Subcutaneous adipose tissue (tissue), 4 donors: ENCODE data around the gene CLDN1. TPM values are rescaled to one million over a fixed set of nuclear protein-coding genes. Genes with fewer than 3 reads are reported as not detected.

Experiments
- total RNA-seq, 4 donors: library from RNA; depleted of rRNA; stranded (reverse); fragments of >200 nt; gene quantifications; one replicate each; pipeline ENCODE4 v1.1.0, GENCODE V29; 2016
- TF ChIP-seq, protein P1 (sequence below): fragments of 450-650 bp; IDR thresholded peaks from one replicate; pipeline ENCODE4 v1.5.1; 2016; ENCODE audit warnings: low read depth, mild to moderate bottlenecking, control low read depth, antibody characterized with exemption, moderate library complexity

The CLDN1 gene
- total RNA-seq, 4 donors from 2014 or later: 0.34 to 6.2 (median 1.3) TPM; not detected in 1

DNA sequence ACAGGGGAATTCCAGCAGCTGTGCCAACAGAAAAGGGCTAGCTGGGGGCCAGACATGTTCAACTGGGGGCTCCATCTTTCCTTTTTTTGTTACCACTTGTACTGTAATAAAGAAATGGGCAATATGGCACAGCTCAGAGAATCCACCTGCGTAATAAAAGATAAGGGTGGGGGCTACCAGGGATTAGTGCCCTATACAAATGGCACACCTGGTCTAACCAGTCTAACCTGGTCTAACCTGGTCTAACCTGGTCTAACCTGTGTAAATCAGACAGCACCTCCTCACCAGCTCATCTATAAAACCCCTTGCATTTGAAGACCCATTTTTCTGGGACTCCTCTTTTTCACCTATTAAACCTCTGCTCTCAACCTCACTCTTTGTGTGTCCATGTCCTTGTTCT is 39.5 kb upstream of the CLDN1 start:
- TF ChIP-seq, protein P1, sequence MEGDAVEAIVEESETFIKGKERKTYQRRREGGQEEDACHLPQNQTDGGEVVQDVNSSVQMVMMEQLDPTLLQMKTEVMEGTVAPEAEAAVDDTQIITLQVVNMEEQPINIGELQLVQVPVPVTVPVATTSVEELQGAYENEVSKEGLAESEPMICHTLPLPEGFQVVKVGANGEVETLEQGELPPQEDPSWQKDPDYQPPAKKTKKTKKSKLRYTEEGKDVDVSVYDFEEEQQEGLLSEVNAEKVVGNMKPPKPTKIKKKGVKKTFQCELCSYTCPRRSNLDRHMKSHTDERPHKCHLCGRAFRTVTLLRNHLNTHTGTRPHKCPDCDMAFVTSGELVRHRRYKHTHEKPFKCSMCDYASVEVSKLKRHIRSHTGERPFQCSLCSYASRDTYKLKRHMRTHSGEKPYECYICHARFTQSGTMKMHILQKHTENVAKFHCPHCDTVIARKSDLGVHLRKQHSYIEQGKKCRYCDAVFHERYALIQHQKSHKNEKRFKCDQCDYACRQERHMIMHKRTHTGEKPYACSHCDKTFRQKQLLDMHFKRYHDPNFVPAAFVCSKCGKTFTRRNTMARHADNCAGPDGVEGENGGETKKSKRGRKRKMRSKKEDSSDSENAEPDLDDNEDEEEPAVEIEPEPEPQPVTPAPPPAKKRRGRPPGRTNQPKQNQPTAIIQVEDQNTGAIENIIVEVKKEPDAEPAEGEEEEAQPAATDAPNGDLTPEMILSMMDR: no peak

DNA sequence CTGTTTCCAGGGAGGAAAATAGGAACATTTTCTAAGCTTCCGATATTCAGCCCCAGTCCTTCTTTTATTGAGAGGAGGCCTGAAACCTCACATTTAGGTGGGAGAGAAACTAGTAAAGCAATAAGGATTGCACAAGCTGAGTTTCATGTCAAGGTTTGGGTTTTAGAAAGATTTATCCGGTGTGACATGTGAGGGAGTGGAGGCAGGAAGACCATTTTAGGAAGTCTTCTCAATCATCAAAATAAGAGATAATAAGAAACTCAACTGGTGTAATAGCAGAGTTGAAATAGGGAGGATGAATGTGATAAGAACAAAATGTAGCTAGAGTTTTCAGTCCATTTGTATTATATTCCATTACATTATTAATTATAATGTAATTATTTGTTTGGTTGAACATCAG is 38.0 kb upstream of the CLDN1 start:
- TF ChIP-seq, protein P1: no peak

DNA sequence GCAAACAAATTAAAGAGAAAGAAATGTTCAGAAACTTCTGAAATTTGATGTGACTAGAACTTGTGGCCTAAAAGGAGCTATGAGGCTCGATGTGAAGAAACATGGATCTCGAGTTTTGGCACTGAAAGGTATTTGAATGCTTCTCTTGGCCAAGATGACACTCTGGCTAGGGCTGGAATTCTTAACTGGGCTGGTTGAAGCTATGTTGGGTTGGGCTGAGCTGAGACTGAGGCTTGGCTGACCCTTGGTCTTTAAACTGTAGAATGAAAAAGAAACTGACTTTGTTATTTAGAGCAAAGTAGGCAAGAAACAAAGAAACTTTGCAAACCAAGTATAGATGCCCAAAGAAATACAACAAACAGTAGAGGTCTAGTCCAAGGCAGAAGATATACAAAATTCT is 37.6 kb upstream of the CLDN1 start:
- TF ChIP-seq, protein P1: no peak

DNA sequence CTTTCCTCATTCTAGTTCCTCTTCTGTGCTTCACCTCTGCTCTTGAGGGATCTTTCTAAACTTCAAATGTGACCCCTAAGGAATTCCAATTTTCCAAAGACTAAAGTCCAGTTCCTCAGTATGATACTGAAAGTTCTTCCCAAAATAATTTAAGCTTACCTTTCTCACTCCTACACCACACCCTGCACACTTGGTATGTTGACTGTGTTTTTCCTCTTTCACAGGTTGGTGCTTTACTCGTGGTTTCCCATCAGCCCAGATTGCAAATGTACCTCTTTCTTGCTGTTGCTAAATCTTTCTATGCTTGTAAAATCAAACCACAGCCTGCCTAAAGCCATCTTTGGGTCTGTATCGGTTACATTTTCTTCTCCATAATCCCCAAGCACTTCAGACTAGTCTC is 35.2 kb upstream of the CLDN1 start:
- TF ChIP-seq, protein P1: no peak

DNA sequence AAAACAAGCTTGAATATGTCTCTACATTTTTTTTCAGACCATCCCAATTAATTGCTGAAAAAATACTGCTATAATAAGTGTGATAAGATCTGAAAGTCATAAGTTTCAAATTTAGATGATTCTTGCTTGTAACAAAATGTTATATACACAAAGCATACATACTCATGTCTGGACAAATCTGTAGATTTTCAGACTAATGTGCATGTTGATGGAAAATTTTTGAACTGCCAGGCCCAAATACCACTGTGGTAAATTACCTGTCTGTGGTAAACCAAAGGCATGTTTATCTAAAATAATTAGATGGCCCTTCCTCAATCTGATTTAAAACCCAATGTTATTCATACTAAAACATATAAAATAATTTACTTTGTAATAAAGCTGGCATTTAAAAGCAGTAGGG is 34.0 kb upstream of the CLDN1 start:
- TF ChIP-seq, protein P1: no peak

DNA sequence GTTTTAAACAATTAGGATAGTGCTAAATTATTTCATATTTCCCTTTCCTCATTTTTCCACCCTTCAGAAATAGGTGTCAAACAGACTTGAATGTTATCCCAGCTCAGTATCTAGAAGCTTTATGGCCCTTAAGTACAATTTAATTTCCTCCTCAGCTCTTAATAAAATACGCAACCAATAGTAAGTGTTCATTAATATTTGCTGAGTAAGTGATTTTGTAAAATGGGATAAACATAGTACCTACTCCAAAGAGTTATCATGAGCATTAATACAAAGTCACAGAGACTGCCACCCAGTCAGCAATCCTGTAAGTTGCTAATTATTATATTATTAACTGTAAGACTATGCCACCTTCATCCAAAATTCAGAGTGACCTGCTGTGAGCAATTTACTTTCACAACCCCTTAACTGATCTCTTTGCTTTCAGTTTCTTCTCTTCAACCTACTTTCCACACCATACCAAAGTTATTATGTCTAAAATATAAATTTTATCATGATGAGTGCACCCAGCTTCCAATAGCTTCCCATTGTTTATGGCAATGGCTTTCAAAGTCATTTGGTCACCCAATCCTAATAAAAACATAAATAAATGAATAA is 30.7 kb upstream of the CLDN1 start:
- TF ChIP-seq, protein P1: no peak

DNA sequence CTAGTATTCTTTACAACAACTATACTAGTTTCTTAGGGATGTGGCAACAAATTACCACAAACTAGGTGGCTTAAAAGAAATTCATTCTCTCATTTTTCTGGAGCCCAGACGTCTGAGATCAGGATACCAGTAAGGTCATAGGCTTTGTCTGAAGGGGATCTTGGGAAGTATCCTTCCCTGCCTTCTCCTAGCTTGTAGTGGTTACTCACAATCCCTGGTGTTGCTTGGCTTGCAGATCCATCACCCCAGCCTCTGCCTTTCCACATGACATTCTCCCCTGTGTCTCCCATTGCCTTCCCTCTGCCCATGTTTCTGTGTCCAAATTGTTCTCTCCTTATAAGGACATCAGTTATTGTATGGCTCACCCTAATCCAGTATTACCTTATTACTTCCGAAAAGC is 24.3 kb upstream of the CLDN1 start:
- TF ChIP-seq, protein P1: no peak
